Left forelimb (tissue), 1 donor: ENCODE measurements around the gene SLC17A7.
"Not testable (repeated sequence)": the region's sequence is repeated elsewhere in the genome, so short reads cannot be mapped to it uniquely, and the experiment has no call there.

ENCODE experiments used
- DNase-seq: peaks from one replicate; pipeline ENCODE4 v3.0.0-alpha.2; 2018; ENCODE audit warnings: low spot score

The SLC17A7 gene

DNA sequence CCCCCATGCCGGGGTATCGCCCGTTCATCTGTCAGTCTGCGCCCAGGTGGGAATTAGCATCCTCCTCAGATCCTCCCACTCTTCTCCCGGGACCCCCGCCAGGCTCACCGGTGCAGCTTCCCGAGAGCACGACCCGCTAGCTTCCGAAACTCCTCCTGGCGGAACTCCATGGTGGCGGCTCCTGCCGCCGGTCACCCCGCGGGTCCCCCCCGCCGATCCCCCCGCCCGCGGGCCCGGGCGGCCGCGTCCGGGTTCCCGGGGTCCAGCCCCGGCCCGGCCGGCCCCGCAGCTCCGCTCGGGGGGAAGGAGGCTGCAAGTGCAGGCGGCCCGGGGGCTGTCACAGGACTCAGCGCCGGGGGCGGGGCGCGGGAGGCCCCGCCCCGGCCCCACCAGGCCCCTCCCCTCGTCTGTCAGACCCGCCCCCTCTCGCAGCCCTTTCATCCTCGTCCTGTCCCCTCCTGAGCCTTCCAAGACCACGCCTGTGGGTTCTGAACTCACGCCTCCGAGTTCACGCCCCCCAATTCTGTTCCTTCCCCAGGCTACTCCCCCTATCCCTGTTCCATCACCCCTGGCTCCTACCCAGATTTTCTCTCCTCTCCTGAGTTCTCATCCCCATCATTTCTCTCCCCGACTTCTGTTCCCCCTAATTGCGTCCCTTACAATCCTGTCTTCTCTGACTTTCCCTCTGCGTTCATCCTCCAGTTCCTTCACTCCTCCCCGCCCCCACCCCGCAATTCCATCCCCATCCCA is at the start of gene SLC17A7:
Gene SLC17A7, minus strand, starts transcription at position 318 of the 750 bp plus-strand sequence. Its CDS starts 148 bp downstream, at position 170.
- DNase-seq, result no peak

DNA sequence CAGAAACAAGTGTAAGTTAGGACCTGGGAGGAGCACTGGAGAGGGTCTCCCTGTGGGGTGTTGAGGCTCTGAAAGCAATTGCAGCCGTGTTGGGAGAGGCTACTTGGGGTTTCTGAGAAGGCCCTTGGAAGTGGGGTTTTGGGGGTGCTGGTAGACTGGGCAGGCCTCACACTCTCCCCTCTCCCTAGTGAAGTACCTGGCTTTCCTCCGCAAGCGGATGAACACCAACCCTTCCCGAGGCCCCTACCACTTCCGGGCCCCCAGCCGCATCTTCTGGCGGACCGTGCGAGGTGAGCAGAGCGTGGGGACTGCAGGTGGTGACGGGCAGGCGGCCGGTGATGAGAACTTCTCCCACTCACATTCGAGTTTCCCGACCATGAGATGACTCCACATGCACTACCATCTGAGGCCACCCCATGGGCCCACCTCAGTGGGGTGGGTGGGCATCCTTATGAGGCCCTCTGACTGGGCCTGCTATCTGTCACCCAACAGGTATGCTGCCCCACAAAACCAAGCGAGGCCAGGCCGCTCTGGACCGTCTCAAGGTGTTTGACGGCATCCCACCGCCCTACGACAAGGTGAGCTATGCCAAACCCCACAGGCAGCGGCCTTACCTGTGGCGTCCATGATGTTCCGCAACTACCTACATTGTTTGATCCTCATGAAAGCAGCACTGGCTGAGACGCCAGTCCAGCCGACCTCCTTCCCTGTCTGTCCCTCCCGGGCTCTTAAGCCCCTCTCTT is 49.1 kb upstream of the SLC17A7 start:
- DNase-seq, result no peak

DNA sequence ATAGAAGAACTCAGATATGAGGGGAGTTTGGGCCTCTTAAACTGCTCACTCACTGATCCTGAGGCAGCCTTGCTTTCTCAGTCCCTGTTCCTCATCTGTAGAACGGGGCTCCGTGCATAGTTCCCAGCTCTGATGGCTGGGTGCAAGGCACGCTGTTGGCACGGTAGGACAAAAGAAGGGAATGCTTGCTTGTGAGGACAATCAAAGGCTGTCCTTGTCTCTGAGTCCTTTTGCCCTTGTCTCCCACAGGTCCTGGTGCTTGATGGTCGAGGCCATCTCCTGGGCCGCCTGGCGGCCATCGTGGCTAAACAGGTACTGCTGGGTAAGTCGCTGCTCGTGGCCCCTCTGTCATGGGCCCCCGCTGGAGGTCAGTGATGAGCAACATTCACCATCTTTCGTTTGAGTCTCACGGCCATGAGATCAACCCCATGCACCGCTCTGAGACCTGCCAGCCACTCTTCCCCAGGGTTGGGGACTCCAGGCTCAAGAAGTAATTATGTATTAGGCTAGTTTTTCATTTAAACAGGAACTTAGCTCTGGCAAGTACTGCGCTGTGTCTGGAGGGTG is 48.4 kb upstream of the SLC17A7 start:
- no peak for DNase-seq

DNA sequence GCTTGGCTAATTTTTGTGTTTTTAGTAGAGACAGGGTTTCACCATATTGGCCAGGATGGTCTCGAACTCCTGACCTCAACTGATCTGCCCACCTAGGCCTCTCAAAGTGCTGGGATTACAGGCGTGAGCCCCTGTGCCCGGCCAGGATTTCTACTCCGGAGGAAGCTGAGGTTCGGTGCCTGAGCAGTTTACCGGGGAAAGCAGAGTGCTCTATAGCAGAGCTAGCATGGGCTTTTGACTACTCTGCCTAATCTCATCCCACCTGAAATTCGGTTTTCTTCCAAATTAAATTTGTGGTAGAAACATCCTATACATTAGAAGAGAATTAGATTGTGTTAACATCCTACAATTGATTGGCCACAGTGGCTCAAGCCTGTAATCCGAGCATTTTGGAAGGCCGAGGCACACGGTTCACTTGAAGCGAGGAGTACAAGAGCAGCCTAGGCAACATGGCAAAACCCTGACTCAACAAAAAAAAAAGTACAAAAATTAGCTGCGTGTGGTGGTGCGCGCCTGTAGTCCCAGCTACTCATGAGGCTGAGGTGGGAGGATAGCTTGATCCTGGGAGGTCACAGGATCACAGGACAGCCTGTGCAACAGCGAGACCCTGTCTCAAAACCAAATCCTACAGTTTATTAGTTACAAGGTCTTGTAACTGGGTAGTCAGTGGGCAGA is 47.7 kb upstream of the SLC17A7 start:
- no peak for DNase-seq

DNA sequence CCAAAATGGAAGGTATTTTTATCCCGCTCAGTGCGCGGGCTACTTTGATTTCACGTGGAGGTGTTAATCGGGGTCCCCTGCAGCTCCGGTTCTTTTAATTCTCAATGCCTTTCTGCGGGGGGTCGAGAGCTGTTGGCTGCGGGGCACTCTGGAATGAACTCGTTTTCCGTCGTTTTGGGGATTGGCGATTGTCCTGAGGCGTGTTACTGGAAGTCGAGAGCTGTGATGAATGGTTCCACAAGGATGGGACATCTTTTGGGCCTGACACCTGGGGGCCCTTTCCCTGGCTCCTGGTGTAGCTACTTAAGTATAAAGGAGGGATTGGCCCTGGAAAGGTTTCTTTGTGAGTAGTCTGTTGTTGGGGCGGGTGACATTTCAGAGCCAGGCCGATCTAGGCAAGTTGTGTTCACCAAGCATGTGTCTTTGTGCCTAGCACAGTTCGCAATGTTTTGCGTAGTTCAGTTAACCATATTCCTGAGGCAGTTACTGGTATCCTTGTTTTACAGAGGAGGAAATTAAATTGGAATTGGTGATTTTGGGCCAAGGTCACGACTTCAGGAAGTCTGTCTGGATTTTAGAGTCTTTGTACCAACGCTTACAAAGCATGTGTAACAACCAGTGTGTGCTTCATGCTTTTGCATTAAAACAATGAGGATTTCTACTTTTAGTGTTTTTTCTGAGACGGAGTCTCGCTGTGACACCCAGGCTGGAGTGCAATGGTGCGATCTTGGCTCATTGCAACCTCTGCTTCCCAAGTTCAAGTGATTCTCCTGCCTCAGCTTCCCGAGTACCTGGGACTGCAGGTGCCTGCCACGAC is 46.9 kb upstream of the SLC17A7 start:
- no peak for DNase-seq

DNA sequence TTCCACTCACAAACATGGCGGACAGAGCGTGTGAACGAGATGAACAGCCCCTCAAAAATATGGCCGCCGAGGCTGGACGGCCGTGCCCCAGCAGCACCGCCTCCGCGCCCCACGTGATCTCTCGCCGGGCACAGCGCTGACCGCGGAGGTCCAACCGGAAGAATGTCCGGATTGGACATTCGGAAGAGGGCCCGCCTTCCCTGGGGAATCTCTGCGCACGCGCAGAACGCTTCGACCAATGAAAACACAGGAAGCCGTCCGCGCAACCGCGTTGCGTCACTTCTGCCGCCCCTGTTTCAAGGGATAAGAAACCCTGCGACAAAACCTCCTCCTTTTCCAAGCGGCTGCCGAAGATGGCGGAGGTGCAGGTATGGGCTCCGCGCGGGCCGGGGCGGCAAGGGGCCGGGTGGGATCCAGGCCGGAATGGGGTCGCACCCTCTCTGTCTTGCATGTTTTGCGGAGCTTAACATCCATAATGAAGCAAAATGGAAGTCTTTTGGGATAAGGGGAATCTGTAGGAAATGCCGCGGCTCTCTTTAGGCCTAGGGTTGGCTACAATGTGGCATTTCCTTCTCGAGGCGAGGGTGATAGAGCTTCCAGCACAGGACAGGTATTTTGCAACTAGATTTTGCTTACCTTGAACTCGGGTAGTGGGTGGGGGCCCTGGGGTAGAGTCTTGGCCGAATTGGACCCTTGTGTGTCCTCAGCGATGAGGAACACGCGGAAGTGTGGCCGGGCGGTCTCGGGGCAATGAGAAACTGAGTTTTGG is 46.1 kb upstream of the SLC17A7 start, which contains the start of gene RPL13A:
Gene RPL13A, plus strand, starts transcription at position 332 of the 769 bp plus-strand sequence. Its CDS starts 22 bp downstream, at position 354.
- DNase-seq, result peak; percentile 100

DNA sequence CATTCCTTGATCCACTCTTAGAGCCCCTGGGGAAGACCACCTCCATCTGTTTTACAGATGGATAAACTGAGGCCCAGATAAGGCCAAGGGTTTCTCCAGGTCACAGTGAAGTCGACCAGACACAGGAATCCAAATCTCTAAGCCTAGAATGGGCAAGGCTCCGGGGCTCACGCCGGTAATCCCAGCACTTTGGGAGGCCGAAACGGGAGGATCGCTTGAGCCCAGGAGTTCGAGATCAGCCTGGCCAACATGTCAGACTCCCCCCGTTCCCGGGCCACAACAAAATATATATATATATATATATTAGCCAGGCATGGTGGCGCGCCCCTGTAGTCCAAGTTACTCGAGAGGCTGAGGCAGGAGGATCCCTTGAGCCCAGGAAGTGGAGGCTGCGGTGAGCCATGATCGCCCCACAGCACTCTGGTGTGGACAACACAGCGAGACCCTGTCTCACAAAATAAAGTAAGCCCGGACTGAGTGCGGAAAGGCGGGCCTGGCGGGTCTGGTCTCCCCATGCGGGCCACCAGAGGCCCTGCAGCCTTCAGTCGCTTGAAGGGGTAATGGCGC is 45.5 kb upstream of the SLC17A7 start:
- DNase-seq, result no peak

DNA sequence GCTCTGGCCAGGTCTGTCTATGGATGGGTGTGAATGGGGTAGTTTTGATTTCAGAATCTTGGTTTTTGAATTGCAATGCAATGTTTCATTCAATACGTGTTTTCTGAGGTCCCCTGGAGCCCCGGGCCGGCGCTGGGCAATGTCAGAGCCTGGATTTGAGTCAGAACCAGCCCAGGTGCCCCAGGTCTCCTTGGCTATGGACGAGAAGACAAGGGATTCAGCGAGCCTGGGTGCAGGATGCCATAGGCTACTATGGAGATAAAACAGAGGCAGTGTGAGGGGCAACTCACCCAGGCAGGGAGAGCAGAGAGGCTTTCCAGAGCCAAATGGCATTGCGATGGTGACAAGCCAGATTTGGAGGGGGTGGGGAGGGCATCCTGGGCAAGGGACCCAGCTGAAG is 44.9 kb upstream of the SLC17A7 start:
- no peak for DNase-seq

DNA sequence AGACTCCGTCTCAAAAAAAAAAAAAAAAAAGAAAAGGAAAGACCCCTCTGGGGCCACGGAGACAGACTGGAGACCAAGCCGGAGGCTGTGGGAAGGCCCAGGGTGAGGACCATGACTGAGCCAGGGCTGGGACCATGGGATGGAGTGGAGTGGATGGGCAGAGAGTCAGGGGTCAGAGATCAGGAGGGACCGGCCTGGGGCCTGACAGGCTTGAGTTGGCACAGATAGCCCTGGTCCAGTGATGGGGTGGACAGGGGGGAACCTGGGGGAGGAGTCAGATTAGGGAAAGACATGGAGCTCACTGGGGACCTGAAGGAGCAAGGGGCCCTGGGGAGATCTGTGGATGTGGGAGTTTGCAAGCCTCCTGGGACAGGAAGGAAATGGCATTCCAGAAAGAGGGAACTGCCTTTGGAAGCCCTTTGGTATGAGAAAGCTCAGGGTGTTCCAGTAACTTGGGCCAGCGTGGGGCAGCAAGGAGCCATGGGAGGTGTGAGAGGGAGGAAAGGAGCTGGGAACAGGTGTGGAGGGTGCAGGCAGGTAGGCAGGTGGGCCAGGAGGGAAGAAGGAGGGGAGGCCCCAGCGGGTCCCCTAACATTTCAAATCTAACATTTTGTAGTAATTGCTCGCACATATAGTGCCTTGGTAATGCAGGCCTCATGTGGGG is 39.8 kb upstream of the SLC17A7 start:
- DNase-seq, result no peak

DNA sequence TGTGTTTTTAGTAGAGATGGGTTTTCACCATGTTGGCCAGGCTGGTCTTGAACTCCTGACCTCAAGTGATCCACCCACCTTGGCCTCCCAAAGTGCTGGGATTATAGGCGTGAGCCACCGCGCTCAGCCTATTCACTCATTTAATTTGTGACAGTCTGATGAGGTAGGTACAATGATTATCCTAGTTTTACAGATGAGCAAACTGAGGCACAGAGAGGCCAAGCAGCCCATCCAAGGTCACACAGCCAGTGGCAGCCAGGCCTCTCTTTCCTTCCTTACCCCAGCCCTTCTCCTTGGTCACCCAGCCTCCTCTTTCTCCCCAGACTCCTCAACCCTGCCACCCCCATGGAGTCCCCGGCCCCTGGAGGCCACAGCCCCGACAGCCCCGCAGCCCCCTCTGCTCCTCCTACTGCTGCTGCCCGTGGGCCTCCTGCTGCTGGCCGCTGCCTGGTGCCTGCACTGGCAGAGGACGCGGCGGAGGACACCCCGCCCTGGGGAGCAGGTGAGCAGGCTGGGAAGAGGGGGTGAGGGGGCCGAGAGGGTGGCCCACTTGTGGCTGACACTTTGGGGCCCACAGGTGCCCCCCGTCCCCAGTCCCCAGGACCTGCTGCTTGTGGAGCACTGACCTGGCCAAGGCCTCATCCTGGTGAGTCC is 38.8 kb upstream of the SLC17A7 start:
- DNase-seq, result no peak

DNA sequence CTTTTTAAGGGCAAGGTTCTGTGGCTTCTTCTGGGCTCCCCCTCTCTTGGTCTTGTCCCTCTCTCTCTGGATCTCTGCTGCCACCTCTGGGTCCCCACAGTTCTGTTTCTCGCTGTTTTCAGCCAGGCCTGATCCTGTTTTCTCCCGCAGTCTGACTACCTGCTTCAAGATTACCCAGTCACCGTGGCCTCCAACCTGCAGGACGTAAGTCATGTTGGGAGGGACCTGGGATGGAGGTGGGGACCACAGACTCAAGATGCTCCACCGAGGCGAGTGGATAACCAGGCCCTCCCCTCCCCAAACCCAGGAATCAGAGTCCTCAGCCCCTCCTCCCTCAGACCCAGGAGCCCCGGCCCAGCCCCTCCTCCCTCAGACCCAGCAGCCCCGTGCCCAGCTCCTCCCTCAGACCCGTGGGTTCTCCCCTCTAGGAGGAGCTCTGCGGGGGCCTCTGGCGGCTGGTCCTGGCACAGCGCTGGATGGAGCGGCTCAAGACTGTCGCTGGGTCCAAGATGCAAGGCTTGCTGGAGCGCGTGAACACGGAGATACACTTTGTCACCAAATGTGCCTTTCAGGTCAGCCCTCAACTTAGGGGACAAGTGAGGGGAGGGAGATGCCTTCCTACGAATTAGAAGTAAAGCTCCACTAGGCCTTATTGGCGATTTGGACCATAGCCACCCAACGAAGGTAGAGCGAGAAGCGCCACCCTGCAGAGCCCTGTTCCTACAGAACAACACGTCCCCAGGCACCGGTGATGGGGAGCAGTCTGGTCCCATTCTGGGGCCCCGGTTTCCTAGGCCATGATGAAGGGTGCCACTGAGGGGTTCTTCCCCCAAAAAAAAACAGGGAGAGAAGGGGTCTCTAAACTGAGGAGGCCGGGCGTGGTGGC is 34.9 kb upstream of the SLC17A7 start:
- DNase-seq, result no peak

DNA sequence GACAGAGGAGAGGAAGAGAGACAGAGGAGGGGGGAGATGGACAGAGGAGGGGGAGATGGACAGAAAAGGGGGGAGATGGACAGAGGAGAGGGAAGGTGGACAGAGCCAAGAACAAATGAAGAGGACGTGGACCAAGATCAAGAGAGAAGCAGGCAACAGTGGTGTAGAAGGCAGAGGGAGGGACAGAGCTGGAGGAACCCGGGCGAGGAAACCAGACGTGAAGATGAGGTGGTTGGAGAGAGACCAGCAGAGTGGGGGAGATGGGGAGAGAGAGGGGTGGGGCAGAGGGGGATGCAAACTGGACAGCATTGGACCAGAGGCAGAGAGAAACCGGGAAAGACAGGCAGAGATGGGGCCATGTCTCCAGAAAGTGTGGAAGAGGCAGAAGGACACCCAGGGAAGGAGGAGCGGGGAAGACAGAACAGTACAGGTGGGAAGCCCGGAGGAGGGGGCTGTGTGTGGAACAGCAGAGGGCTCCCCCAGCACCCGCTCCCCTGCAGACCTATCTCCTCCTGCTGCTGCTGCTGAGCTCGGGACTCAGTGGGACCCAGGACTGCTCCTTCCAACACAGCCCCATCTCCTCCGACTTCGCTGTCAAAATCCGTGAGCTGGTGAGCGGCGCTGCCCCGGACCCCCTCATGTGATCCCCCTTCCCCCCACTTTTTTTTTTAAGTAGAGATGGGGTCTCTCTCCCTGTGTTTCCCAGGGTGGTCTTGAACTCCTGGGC is 34.0 kb upstream of the SLC17A7 start:
- no peak for DNase-seq

DNA sequence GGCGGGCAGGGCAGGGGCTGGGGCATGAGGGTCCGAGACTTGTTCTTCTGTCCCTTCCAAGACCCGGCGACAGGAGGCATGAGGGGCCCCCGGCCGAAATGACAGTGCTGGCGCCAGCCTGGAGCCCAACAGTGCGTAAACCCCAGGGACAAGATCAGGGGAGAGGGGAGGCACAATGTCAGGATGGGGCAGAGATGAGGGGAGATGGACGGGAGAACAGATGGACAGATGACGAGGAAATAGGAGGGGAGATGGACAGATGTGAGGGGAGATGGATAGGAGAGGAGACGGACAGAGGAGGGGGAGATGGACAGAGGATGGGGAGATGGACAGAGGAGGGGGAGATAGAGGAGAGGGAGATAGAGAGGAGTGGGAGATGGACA is 33.2 kb upstream of the SLC17A7 start:
- no peak for DNase-seq

DNA sequence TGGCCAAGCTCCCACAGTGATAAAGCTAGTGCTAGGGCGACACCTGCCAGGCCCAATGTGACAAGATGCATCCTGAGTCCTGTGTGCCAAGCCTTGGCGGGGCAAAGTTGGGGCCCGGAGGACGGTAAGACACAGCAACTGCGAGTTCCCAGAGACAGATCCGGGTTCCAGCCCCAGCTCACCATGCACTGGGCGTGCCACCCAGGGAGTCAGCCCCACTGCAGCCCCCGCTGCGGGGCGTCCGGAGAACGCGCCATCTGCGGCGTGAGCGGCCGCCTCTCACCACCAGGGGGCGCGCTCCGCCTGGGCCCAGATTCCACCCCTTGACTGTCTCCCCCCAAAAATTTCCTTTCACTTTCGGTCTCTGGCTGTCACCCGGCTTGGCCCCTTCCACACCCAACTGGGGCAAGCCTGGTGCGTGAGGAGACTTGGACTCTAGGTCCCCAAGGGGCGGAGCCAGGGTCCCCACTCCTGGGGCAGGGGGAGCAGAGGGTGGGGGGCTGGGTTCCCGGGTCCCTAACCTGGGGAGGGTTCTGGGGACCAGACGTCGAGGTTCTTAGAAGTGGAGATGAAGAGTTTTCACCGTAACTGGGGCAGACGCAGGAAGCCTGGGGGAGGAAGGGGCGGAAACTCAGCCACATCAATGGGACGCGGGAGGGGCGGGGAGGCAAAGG is 32.7 kb upstream of the SLC17A7 start, which contains the start of gene FLT3LG:
Gene FLT3LG, plus strand, starts transcription at position 348 of the 674 bp plus-strand sequence. CDS start 425 bp downstream, outside the sequence.
- peak; percentile 85 for DNase-seq

DNA sequence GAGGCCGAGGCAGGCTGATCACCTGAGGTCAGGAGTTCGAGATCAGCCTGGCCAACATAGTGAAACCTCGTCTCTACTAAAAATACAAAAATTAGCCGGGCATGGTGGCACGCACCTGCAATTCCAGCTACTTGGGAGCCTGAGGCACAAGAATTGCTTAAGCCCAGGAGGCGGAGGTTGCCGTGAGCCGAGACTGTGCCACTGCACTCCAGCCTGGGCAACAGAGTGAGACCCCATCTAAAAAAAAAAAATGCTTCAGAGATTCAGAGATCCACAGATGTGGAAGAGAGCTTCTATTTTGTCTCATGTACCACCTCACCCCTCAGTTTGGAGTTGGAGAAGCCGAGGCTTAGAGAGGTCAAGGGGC is 32.2 kb upstream of the SLC17A7 start:
- not testable (repeated sequence) for DNase-seq

DNA sequence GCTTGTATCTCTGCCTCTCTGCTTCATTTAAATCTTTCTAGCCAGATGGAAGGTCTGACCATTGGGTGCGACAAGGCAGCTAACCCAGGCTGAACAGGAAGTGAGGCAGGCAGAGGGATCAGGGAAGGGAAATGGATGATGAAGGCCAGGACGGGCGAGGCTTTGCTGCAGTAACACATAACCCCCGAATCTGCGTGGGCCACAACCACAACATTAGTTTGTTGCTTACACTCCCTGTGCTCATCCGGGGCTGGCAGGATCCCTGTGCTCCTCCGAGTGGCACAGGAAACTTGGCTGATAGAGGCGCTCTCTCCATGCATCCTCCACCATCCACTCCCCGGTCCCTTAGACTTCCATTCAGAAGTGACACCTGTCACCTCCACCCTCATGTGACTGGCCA is 31.6 kb upstream of the SLC17A7 start:
- DNase-seq, result no peak

DNA sequence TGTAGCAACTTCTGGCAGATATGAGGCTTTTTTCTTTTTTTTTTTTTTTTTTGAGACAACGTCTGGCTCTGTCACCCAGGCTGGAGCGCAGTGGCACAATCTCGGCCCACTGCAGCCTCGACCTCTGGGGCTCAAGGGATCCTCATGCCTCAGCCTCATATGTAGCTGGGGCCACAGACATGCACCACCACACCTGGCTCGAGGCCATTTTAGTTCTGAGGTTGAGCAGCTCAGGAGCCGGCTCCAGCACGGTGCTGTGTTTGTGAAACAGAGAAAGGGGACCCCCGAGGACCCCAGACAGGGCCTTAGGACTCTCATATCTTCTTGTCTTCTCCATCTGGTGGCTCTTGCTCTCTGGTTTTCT is 29.3 kb upstream of the SLC17A7 start:
- no peak for DNase-seq
